ENCODE measurements around the gene TGFB2. TPM values are rescaled to one million over a fixed set of nuclear protein-coding genes. Genes with fewer than 3 reads are reported as not detected.

TGFB2 gene
- total and polyA plus RNA-seq, 2 donors (not counting 1 experiment from before 2014, with no cell fraction given), result 0.55 to 0.76 TPM

GRCh38 chr1:218459450-218459849 lies 114.3 kb downstream of the TGFB2 start:
- WGBS (ENCODE audit: insufficient coverage), result 95% methylated on average over 4 of the region's 8 CpGs
- no peak overlapping the region for H3K4me3 Mint-ChIP-seq
- no peak for DNase-seq
- H3K9me3 Mint-ChIP-seq (ENCODE audit: insufficient read depth), result no peaks in the 10 kb centered on the region
- Histone ChIP-seq H3K4me1 (ENCODE audit: control insufficient read depth in 2 of 2, insufficient read depth in 2 of 2, low read length in 2 of 2) (peaks cover 3 to 4% of the 10 kb centered on the region in 2 donors), H3K4me2 (replicated peaks; ENCODE audit: low read depth, low read length, poor library complexity, severe bottlenecking) (no peak overlapping the region), H3K27me3 (replicated peaks in 1 of 4; ENCODE audit: control extremely low read depth in 1 of 4, control insufficient read depth in 3 of 4, insufficient read depth in 4 of 4, low read length in 3 of 4) (no peaks in the 10 kb centered on the region), H3K79me2 (ENCODE audit: control insufficient read depth, insufficient read depth, low read length) (no peaks in the 10 kb centered on the region), H3K27ac (ENCODE audit: low read length in 2 of 2) (no peak overlapping the region), H3K36me3 (replicated peaks in 1 of 2; ENCODE audit: control extremely low read depth in 1 of 2, control insufficient read depth in 1 of 2, extremely low read depth in 1 of 2, insufficient read depth in 2 of 2, low read length in 1 of 2) (no peaks in the 10 kb centered on the region), H2AFZ (ENCODE audit: insufficient read depth, low read depth, low read length, poor library complexity, severe bottlenecking) (no peak overlapping the region), H3K4me3 (ENCODE audit: control extremely low read depth in 1 of 5, extremely low read depth in 1 of 5, insufficient read depth in 1 of 5, low read depth in 2 of 5, low read length in 4 of 5) (no peak overlapping the region), H3K9ac (ENCODE audit: low read length) (no peak overlapping the region), H3K9me3 (ENCODE audit: control extremely low read depth in 1 of 3, control insufficient read depth in 2 of 3, insufficient read depth in 1 of 3, low read length in 2 of 3) (no peaks in the 10 kb centered on the region), H4K20me1 (ENCODE audit: control insufficient read depth, insufficient read depth, low read length, poor library complexity, severe bottlenecking) (no peaks in the 10 kb centered on the region)
- no peak for ATAC-seq (ENCODE audit: low read depth)
- peaks cover 17% of the 10 kb centered on the region for H3K4me1 Mint-ChIP-seq
- TF ChIP-seq CTCF (IDR thresholded peaks at IDR 0.05) (no peak), EZH2 (IDR thresholded peaks at IDR 0.05; ENCODE audit: borderline replicate concordance, insufficient read depth, low read depth, low read length, poor library complexity, severe bottlenecking) (no peak)
- no peak overlapping the region for H3K27ac Mint-ChIP-seq
- ChIA-PET POLR2A (no interaction called here), CTCF (no interaction called here)
- no peaks in the 10 kb centered on the region for H3K27me3 Mint-ChIP-seq
- intact Hi-C loops (cut with micrococcal nuclease), result no loop called here

- CTCF ChIA-PET, result no interaction called here
- POLR2A ChIA-PET, result no interaction called here
- no peak overlapping the region for H3K4me3 Mint-ChIP-seq
- intact Hi-C loops (cut with micrococcal nuclease), result no loop called here
- H3K9me3 Mint-ChIP-seq (ENCODE audit: insufficient read depth), result no peaks in the 10 kb centered on the region
- H3K9me3 ChIP-seq (ENCODE audit: control extremely low read depth in 1 of 3, control insufficient read depth in 2 of 3, insufficient read depth in 1 of 3, low read length in 2 of 3), result no peaks in the 10 kb centered on the region
- H3K4me1 ChIP-seq (ENCODE audit: control insufficient read depth in 2 of 2, insufficient read depth in 2 of 2, low read length in 2 of 2), result peaks cover 3 to 4% of the 10 kb centered on the region in 2 donors
- 61% methylated on average over 4 of the region's 6 CpGs for WGBS (ENCODE audit: insufficient coverage)
- H3K27me3 ChIP-seq (replicated peaks in 1 of 4; ENCODE audit: control extremely low read depth in 1 of 4, control insufficient read depth in 3 of 4, insufficient read depth in 4 of 4, low read length in 3 of 4), result no peaks in the 10 kb centered on the region
- no peak for TF ChIP-seq CTCF (IDR thresholded peaks at IDR 0.05)
- no peak for TF ChIP-seq EZH2 (IDR thresholded peaks at IDR 0.05; ENCODE audit: borderline replicate concordance, insufficient read depth, low read depth, low read length, poor library complexity, severe bottlenecking)
- H3K36me3 ChIP-seq (replicated peaks in 1 of 2; ENCODE audit: control extremely low read depth in 1 of 2, control insufficient read depth in 1 of 2, extremely low read depth in 1 of 2, insufficient read depth in 2 of 2, low read length in 1 of 2), result no peaks in the 10 kb centered on the region
- no peaks in the 10 kb centered on the region for H4K20me1 ChIP-seq (ENCODE audit: control insufficient read depth, insufficient read depth, low read length, poor library complexity, severe bottlenecking)
- H3K27ac Mint-ChIP-seq, result no peak overlapping the region
- DNase-seq, result no peak
- no peak overlapping the region for H3K27ac ChIP-seq (ENCODE audit: low read length in 2 of 2)
- H2AFZ ChIP-seq (ENCODE audit: insufficient read depth, low read depth, low read length, poor library complexity, severe bottlenecking), result no peak overlapping the region
- no peak for ATAC-seq (ENCODE audit: low read depth)
- no peak overlapping the region for H3K9ac ChIP-seq (ENCODE audit: low read length)
- no peak overlapping the region for H3K4me2 ChIP-seq (replicated peaks; ENCODE audit: low read depth, low read length, poor library complexity, severe bottlenecking)
- H3K4me1 Mint-ChIP-seq, result peaks cover 17% of the 10 kb centered on the region
- no peak overlapping the region for H3K4me3 ChIP-seq (ENCODE audit: control extremely low read depth in 1 of 5, extremely low read depth in 1 of 5, insufficient read depth in 1 of 5, low read depth in 2 of 5, low read length in 4 of 5)
- no peaks in the 10 kb centered on the region for H3K79me2 ChIP-seq (ENCODE audit: control insufficient read depth, insufficient read depth, low read length)
- H3K27me3 Mint-ChIP-seq, result no peaks in the 10 kb centered on the region
Measured at GRCh38 chr1:218459878-218460711, 115.0 kb downstream of the TGFB2 start.
